Breast epithelium (tissue), 4 donors: ENCODE results near the gene TMPRSS9. TPM values are rescaled to one million over a fixed set of nuclear protein-coding genes. Genes with fewer than 3 reads are reported as not detected.

Experiments
- DNase-seq, 2 donors: peaks; one replicate each; pipeline ENCODE4 v3.0.0-alpha.2; 2019; ENCODE audit warnings: low spot score in 2 of 2
- H3K27ac ChIP-seq, 2 donors: fragments of 200-600 bp; sonication (generic) in 1 of 2; one replicate each; pipeline ENCODE4 v1.5.1; 2016 to 2019; ENCODE audit warnings: mild to moderate bottlenecking in 1 of 2
- H3K27me3 ChIP-seq, 2 donors: fragments of 200-600 bp; sonication (generic) in 1 of 2; one replicate each; pipeline versions ENCODE4 v1.5.1 to v1.6.0; 2017 to 2019; ENCODE audit warnings: control low read depth in 1 of 2, mild to moderate bottlenecking in 1 of 2
- H3K36me3 ChIP-seq: fragments of 200-600 bp; one replicate; pipeline ENCODE4 v1.5.1; 2019
- H3K4me1 ChIP-seq, 2 donors: fragments of 200-600 bp; sonication (generic); one replicate each; pipeline ENCODE4 v1.5.1; 2016 to 2019; ENCODE audit warnings: control low read depth in 1 of 2
- H3K4me3 ChIP-seq, 3 donors: fragments of 200-600 bp; sonication (generic); 1 replicate in 2 of 3; 2 replicates in 1 of 3; pipeline ENCODE4 v1.5.1; 2016 to 2019; ENCODE audit warnings: mild to moderate bottlenecking in 3 of 3, moderate library complexity in 2 of 3
- H3K9me3 ChIP-seq, 2 donors: fragments of 200-600 bp; sonication (generic) in 1 of 2; one replicate each; pipeline ENCODE4 v1.5.1; 2016 to 2019; ENCODE audit warnings: control low read depth in 1 of 2
- POLR2A ChIP-seq: fragments of 450-650 bp; IDR thresholded peaks from one replicate; pipeline ENCODE4 v1.6.1; 2016; ENCODE audit warnings: antibody characterized with exemption, mild to moderate bottlenecking, moderate library complexity
- POLR2AphosphoS5 ChIP-seq, 3 donors: sonication (generic); formaldehyde crosslinking; IDR thresholded peaks; one replicate each; pipeline ENCODE4 v1.6.1; 2017; ENCODE audit warnings: antibody characterized with exemption in 3 of 3
- intact Hi-C: fragments of 100-400 bp; cut with DNase I; formaldehyde crosslinking; loops from one replicate; pipeline ENCODE4 v1.15.1; 2023; ENCODE audit warnings: low total_unique reads
- total RNA-seq, 3 donors: library from RNA; depleted of rRNA; stranded (reverse); fragments of >200 nt; gene quantifications; one replicate each; pipeline ENCODE4 v1.1.0, GENCODE V29; 2016
- TF ChIP-seq, protein P1 (sequence below), 3 donors: fragments of 450-650 bp; IDR thresholded peaks; one replicate each; pipeline ENCODE4 v1.5.1; 2016 to 2017; ENCODE audit warnings: antibody characterized with exemption in 3 of 3, mild to moderate bottlenecking in 3 of 3, moderate library complexity in 3 of 3

The TMPRSS9 gene
- total RNA-seq, 3 donors from 2014 or later = under 0.01 TPM; not detected in 2

DNA sequence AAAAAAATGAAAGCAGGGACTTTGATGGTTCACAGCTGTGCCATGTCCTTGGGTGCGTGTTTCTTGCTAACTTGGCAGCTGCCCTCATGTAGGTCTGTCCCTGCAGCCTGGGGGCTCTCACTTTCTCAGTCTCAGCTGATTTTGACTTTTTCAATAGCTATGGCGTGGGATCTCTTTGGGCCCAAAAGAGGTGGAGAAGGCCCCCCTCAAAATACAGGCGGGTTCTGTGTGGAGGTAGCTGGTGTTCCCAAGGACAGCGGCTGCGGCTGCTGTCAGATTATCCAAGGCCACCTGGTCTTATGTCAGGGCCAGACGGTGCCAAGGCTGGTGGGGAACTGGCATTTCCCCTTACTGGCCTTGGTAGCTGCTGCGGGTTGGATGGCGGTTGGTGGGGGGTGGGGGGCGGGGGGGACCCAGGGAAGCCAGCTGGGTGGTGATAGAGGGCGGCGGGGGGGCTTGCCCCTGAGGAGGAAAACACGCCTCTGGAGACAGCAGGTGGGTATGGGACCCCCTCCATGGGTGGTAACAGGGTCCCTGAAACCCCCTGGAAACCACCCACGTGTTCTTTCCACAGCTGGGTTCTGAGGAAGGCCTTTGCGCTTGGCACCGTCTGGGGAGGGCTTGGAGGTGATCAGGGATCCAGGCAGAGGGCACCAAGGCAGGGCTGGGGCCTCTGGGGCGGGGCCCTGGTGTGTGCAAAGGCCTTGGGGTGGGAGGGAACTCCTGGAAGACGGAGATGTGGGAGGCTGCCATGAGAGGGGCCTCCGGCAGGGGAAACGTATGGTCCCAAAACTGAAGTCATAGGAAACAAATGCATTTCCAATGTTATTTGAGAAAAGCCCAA, 63.2 kb downstream of the TMPRSS9 start:
- DNase-seq = no peak
- TF ChIP-seq POLR2AphosphoS5 (IDR thresholded peaks at IDR 0.05) = no peak
- TF ChIP-seq, protein P1, sequence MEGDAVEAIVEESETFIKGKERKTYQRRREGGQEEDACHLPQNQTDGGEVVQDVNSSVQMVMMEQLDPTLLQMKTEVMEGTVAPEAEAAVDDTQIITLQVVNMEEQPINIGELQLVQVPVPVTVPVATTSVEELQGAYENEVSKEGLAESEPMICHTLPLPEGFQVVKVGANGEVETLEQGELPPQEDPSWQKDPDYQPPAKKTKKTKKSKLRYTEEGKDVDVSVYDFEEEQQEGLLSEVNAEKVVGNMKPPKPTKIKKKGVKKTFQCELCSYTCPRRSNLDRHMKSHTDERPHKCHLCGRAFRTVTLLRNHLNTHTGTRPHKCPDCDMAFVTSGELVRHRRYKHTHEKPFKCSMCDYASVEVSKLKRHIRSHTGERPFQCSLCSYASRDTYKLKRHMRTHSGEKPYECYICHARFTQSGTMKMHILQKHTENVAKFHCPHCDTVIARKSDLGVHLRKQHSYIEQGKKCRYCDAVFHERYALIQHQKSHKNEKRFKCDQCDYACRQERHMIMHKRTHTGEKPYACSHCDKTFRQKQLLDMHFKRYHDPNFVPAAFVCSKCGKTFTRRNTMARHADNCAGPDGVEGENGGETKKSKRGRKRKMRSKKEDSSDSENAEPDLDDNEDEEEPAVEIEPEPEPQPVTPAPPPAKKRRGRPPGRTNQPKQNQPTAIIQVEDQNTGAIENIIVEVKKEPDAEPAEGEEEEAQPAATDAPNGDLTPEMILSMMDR (IDR thresholded peaks at IDR 0.05) = no peak
- no peak for TF ChIP-seq POLR2A
- Histone ChIP-seq H3K27ac (no peak overlapping the region), H3K4me3 (no peak overlapping the region), H3K4me1 (peaks cover 19 to 20% of the 10 kb centered on the region in 2 donors), H3K36me3 (no peaks in the 10 kb centered on the region), H3K27me3 (no peaks in the 10 kb centered on the region), H3K9me3 (no peaks in the 10 kb centered on the region)
- intact Hi-C loops = no loop called here

GRCh38 chr19:2423915-2424685, 64.0 kb downstream of the TMPRSS9 start:
- TF ChIP-seq POLR2AphosphoS5 (IDR thresholded peaks at IDR 0.05) (no peak), POLR2A (no peak)
- TF ChIP-seq, protein P1 (IDR thresholded peaks at IDR 0.05) = no peak
- Histone ChIP-seq H3K27me3 (no peaks in the 10 kb centered on the region), H3K4me1 (peaks cover 19 to 24% of the 10 kb centered on the region in 2 donors), H3K36me3 (no peaks in the 10 kb centered on the region), H3K9me3 (no peaks in the 10 kb centered on the region), H3K27ac (no peak overlapping the region), H3K4me3 (no peak overlapping the region)
- no peak for DNase-seq
- intact Hi-C loops = no loop called here

DNA sequence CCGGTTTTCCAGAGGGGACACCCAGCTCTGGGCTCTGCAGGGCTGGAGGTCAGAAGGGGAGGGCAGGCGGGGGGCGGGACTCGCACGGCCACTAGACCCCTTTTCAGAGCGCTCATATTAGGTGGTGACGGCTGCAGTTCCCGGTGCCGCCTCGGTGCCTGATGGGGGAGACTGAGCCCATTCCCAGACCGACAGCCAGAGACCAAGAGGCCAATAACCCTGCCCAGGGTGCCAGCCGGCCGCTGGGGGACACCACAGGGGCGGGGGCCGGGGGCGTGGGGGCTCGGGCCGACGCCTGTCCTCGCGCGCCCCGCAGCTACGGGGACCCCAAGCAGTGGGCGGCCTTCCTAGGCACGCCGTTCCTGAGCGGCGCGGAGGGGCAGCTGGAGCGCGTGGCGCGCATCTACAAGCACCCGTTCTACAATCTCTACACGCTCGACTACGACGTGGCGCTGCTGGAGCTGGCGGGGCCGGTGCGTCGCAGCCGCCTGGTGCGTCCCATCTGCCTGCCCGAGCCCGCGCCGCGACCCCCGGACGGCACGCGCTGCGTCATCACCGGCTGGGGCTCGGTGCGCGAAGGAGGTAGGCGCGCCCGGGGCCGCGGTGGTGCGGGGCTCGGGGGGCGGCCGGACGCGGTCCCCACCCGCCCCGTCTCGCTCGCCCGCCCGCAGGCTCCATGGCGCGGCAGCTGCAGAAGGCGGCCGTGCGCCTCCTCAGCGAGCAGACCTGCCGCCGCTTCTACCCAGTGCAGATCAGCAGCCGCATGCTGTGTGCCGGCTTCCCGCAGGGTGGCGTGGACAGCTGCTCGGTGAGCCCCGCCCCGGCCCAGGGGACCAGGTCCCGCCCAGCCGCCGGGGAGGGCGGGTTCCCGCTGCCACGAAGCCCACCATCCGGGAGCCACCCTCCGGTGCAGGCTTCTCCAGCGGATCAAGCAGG, 64.9 kb downstream of the TMPRSS9 start:
- H3K36me3 ChIP-seq = no peaks in the 10 kb centered on the region
- peaks cover 19 to 24% of the 10 kb centered on the region in 2 donors for H3K4me1 ChIP-seq
- intact Hi-C loops = no loop called here
- H3K9me3 ChIP-seq = no peaks in the 10 kb centered on the region
- H3K27me3 ChIP-seq = no peaks in the 10 kb centered on the region
- TF ChIP-seq POLR2AphosphoS5 (IDR thresholded peaks at IDR 0.05) (no peak), POLR2A (no peak)
- H3K4me3 ChIP-seq = peak overlapping the region; percentile 6 to 98 (median 10)
- H3K27ac ChIP-seq = no peak overlapping the region
- DNase-seq = no peak

DNA sequence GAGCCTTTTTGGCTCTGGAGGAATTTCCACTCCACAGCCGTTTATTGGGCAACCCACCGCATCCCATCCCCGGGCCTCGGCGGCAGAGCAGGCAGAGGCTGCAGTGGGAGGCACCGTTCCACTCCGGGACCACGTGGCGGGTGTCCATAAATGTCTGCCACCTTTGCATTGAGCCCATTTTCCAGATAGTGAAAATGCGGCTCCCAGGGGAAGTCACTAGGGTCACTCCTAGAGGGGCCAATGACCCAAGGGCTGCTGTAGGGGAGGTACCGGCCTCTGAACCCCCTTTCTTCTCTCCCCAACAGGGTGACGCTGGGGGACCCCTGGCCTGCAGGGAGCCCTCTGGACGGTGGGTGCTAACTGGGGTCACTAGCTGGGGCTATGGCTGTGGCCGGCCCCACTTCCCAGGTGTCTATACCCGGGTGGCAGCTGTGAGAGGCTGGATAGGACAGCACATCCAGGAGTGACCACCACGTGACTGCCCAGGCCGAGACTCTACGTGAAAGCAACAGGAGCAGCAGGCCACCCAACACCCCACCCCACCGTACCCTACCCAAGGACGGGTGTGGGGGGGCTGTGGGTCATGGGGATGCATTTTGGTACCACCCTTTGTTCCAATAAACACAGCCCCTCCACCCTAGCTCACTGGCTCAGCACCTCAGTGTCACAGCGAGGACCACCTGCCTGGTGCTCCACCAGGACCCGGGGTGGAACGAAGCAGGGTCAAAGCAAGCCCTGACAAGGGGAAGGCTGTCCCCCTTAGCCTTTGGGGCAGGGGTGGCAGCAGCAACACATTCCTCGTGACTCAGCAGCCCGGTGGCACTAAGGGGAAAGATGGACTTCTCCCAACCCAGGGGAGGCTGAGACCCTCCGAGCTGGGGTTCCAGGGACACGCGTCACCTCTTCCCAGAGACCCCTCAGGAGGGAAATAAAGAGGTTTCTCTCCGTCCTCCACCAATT, 65.8 kb downstream of the TMPRSS9 start:
- no peak for DNase-seq
- H3K9me3 ChIP-seq = no peaks in the 10 kb centered on the region
- no peak overlapping the region for H3K27ac ChIP-seq
- TF ChIP-seq POLR2AphosphoS5 (IDR thresholded peaks at IDR 0.05) (no peak), POLR2A (no peak)
- TF ChIP-seq, protein P1 (IDR thresholded peaks at IDR 0.05) = no peak
- H3K27me3 ChIP-seq = no peaks in the 10 kb centered on the region
- peaks cover 19 to 24% of the 10 kb centered on the region in 2 donors for H3K4me1 ChIP-seq
- H3K4me3 ChIP-seq = peak overlapping the region; percentile 87 to 98 (median 93)
- no peaks in the 10 kb centered on the region for H3K36me3 ChIP-seq
- intact Hi-C loops = no loop called here
